Osteoblast (primary cell): ENCODE measurements around the gene AUH. TPM values are rescaled to one million over a fixed set of nuclear protein-coding genes. Genes with fewer than 3 reads are reported as not detected.

Source experiments
- DNase-seq: peaks from one replicate; pipeline ENCODE4 v3.0.0; 2011; ENCODE audit warnings: low spot score, mixed read lengths; ENCODE audit not compliant: insufficient read length; ENCODE audit errors: missing footprints
- H2AFZ ChIP-seq: 2 replicates; pipeline ENCODE4 v1.6.0; 2011; ENCODE audit warnings: mild to moderate bottlenecking, low read length
- H3K27ac ChIP-seq: 2 replicates; pipeline ENCODE4 v1.5.1; 2011; ENCODE audit warnings: mild to moderate bottlenecking, low read depth, low read length, moderate library complexity
- H3K27me3 ChIP-seq: 2 replicates; pipeline ENCODE4 v1.6.0; 2012; ENCODE audit warnings: mild to moderate bottlenecking, control low read depth, inconsistent platforms, low read length, moderate library complexity; ENCODE audit not compliant: insufficient read depth
- H3K36me3 ChIP-seq: 2 replicates; pipeline ENCODE4 v1.5.1; 2011; ENCODE audit warnings: mild to moderate bottlenecking, low read length, control low read depth, moderate library complexity; ENCODE audit not compliant: insufficient read depth
- H3K4me1 ChIP-seq: 2 replicates; pipeline ENCODE4 v1.5.1; 2011; ENCODE audit warnings: mild to moderate bottlenecking, low read length, control low read depth, moderate library complexity; ENCODE audit not compliant: insufficient read depth
- H3K4me2 ChIP-seq: 2 replicates; pipeline ENCODE4 v1.6.0; 2011; ENCODE audit warnings: mild to moderate bottlenecking, low read length; ENCODE audit not compliant: insufficient read depth
- H3K4me3 ChIP-seq: fragments of 200-600 bp; sonication (generic); 3 replicates; pipeline ENCODE4 v1.5.1; 2012; ENCODE audit warnings: mild to moderate bottlenecking, low read length, inconsistent platforms; ENCODE audit not compliant: insufficient read depth
- H3K79me2 ChIP-seq: 2 replicates; pipeline ENCODE4 v1.6.0; 2012; ENCODE audit warnings: mild to moderate bottlenecking, low read length, control low read depth, inconsistent platforms; ENCODE audit not compliant: insufficient read depth
- H3K9me3 ChIP-seq: 2 replicates; pipeline ENCODE4 v1.5.1; 2011; ENCODE audit warnings: low read depth, low read length, control low read depth
- H4K20me1 ChIP-seq: 2 replicates; pipeline ENCODE4 v1.6.0; 2012; ENCODE audit warnings: mild to moderate bottlenecking, low read length, control low read depth; ENCODE audit not compliant: insufficient read depth
- total RNA-seq: library from RNA; depleted of rRNA; stranded (reverse); fragments of >200 nt; gene quantifications from 2 replicates; pipeline ENCODE4 v1.2.3, GENCODE V29; 2012
- TF ChIP-seq, protein P1 (sequence below): IDR thresholded peaks from 2 replicates; pipeline ENCODE4 v1.5.1; 2011; ENCODE audit warnings: mild to moderate bottlenecking, low read depth, low read length, moderate library complexity; ENCODE audit errors: extremely low read depth

The AUH gene
- total RNA-seq, 1 donor, result 17.0 TPM

GRCh38 chr9:91328186-91328585 lies 33.5 kb downstream of the AUH start:
- peaks cover 8% of the 10 kb centered on the region for H3K4me1 ChIP-seq
- H2AFZ ChIP-seq, result no peak overlapping the region
- no peak for DNase-seq
- no peak overlapping the region for H3K4me3 ChIP-seq
- peaks cover 3% of the 10 kb centered on the region for H3K36me3 ChIP-seq
- H3K27me3 ChIP-seq, result no peaks in the 10 kb centered on the region
- TF ChIP-seq, protein P1, sequence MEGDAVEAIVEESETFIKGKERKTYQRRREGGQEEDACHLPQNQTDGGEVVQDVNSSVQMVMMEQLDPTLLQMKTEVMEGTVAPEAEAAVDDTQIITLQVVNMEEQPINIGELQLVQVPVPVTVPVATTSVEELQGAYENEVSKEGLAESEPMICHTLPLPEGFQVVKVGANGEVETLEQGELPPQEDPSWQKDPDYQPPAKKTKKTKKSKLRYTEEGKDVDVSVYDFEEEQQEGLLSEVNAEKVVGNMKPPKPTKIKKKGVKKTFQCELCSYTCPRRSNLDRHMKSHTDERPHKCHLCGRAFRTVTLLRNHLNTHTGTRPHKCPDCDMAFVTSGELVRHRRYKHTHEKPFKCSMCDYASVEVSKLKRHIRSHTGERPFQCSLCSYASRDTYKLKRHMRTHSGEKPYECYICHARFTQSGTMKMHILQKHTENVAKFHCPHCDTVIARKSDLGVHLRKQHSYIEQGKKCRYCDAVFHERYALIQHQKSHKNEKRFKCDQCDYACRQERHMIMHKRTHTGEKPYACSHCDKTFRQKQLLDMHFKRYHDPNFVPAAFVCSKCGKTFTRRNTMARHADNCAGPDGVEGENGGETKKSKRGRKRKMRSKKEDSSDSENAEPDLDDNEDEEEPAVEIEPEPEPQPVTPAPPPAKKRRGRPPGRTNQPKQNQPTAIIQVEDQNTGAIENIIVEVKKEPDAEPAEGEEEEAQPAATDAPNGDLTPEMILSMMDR, result no peak
- H3K27ac ChIP-seq, result peak overlapping the region; percentile 39
- H3K4me2 ChIP-seq, result no peak overlapping the region
- no peaks in the 10 kb centered on the region for H4K20me1 ChIP-seq
- H3K79me2 ChIP-seq, result no peaks in the 10 kb centered on the region
- H3K9me3 ChIP-seq, result no peaks in the 10 kb centered on the region

DNA sequence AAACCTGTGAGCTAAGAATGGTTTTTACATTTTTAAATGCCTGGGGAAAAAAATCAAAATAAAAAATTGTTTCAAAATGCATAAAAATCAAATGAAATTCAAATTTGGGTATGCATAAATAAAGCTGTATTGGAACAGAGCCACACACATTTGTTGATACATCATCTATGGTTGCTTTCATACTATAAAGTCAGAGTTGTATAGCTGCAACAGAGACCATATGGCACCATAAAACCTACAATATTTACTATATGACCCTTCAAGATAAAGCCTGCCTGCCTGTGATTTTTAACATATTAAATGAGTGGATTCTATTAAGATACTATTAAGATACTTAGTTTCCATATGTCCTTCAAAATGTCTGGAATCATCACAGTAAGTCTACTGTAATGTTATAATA lies 40.0 kb downstream of the AUH start:
- no peak for DNase-seq
- H3K27me3 ChIP-seq, result no peaks in the 10 kb centered on the region
- no peaks in the 10 kb centered on the region for H3K4me1 ChIP-seq
- H3K27ac ChIP-seq, result no peak overlapping the region
- no peaks in the 10 kb centered on the region for H3K36me3 ChIP-seq
- H3K4me3 ChIP-seq, result no peak overlapping the region
- H3K4me2 ChIP-seq, result no peak overlapping the region
- no peak overlapping the region for H2AFZ ChIP-seq
- no peaks in the 10 kb centered on the region for H4K20me1 ChIP-seq
- H3K79me2 ChIP-seq, result no peaks in the 10 kb centered on the region
- no peaks in the 10 kb centered on the region for H3K9me3 ChIP-seq
- TF ChIP-seq, protein P1, result no peak

- H4K20me1 ChIP-seq, result no peaks in the 10 kb centered on the region
- H3K4me2 ChIP-seq, result no peak overlapping the region
- H3K4me3 ChIP-seq, result no peak overlapping the region
- H3K27me3 ChIP-seq, result no peaks in the 10 kb centered on the region
- TF ChIP-seq, protein P1, result no peak
- H3K27ac ChIP-seq, result no peak overlapping the region
- DNase-seq, result no peak
- no peaks in the 10 kb centered on the region for H3K4me1 ChIP-seq
- no peak overlapping the region for H2AFZ ChIP-seq
- H3K9me3 ChIP-seq, result no peaks in the 10 kb centered on the region
- H3K79me2 ChIP-seq, result no peaks in the 10 kb centered on the region
- H3K36me3 ChIP-seq, result no peaks in the 10 kb centered on the region
Measured at GRCh38 chr9:91320299-91320698, 41.4 kb downstream of the AUH start.

GRCh38 chr9:91316093-91316492 lies 45.6 kb downstream of the AUH start:
- TF ChIP-seq, protein P1, result no peak
- no peaks in the 10 kb centered on the region for H3K27me3 ChIP-seq
- peaks cover 2% of the 10 kb centered on the region for H3K36me3 ChIP-seq
- H3K79me2 ChIP-seq, result no peaks in the 10 kb centered on the region
- no peak overlapping the region for H3K4me3 ChIP-seq
- H3K27ac ChIP-seq, result no peak overlapping the region
- H2AFZ ChIP-seq, result no peak overlapping the region
- no peak for DNase-seq
- no peak overlapping the region for H3K4me2 ChIP-seq
- no peaks in the 10 kb centered on the region for H4K20me1 ChIP-seq
- H3K4me1 ChIP-seq, result no peaks in the 10 kb centered on the region
- H3K9me3 ChIP-seq, result no peaks in the 10 kb centered on the region
